Endothelial cell of umbilical vein (primary cell): Measurements from ENCODE around the gene N4BP2L1. TPM values are rescaled to one million over a fixed set of nuclear protein-coding genes. Genes with fewer than 3 reads are reported as not detected.

Experiments
- BruUV-seq: library from RNA; stranded (reverse); fragments of 400-500 nt; replicated peaks from 2 replicates; lab custom pipeline; 2021; lab: Mats Ljungman, UMichigan
- CTCF ChIA-PET: fragments of 300-600, 350-600 bp; sonication (Branson Sonifier 250); formaldehyde crosslinking; loops from one replicate; lab custom pipeline; 2021; ENCODE audit warnings: antibody characterized with exemption, inconsistent platforms; lab: Charles Lee
- POLR2A ChIA-PET: fragments of 300-600, 350-600 bp; sonication (Branson Sonifier 250); formaldehyde crosslinking; loops from one replicate; lab custom pipeline; 2021; ENCODE audit warnings: antibody characterized with exemption, inconsistent platforms; lab: Charles Lee
- DNase-seq: peaks from one replicate; pipeline ENCODE4 v3.0.0-alpha.2; 2011; ENCODE audit warnings: low read depth, low spot score
- FAIRE-seq: peaks from 2 replicates; lab custom pipeline; 2011; peaks lifted over from hg19 to GRCh38; lab: Jason Lieb, UNC
- H2AFZ ChIP-seq: 2 replicates; pipeline ENCODE4 v1.6.0; 2012; ENCODE audit warnings: low read depth, low read length, control low read depth, inconsistent platforms
- H3K27ac ChIP-seq: 2 replicates; pipeline ENCODE4 v1.5.1; 2011; ENCODE audit warnings: low read depth, mild to moderate bottlenecking, control low read depth, low read length, moderate library complexity; ENCODE audit not compliant: insufficient read depth
- H3K27me3 ChIP-seq, 2 experiments: 2 replicates each; pipeline versions ENCODE4 v1.6.0 to v1.6.1; 2011; ENCODE audit warnings: low read length in 2 of 2, mixed read lengths in 1 of 2; ENCODE audit not compliant: control insufficient read depth in 2 of 2, insufficient read depth in 2 of 2
- H3K36me3 ChIP-seq, 2 experiments: 2 replicates in 1 of 2; 3 replicates in 1 of 2; pipeline ENCODE4 v1.5.1; 2011; ENCODE audit warnings: low read length in 2 of 2, mild to moderate bottlenecking in 1 of 2, moderate library complexity in 1 of 2; ENCODE audit not compliant: control insufficient read depth in 2 of 2, insufficient read depth in 2 of 2; ENCODE audit errors: extremely low read depth in 1 of 2
- H3K4me1 ChIP-seq: 3 replicates; pipeline ENCODE4 v1.5.1; 2011; ENCODE audit warnings: mild to moderate bottlenecking, low read length; ENCODE audit not compliant: control insufficient read depth, insufficient read depth; ENCODE audit errors: extremely low read depth
- H3K4me2 ChIP-seq: 2 replicates; pipeline ENCODE4 v1.6.1; 2011; ENCODE audit warnings: low read length, control low read depth, mixed read lengths; ENCODE audit not compliant: insufficient read depth
- H3K4me3 ChIP-seq, 3 experiments: fragments of 200-600 bp in 1 of 3; sonication (generic), shearing (Covaris generic) in 1 of 3; replicated peaks in 1 of 3; 2 replicates each; pipeline ENCODE4 v1.5.1; 2011 to 2016; ENCODE audit warnings: control low read depth in 3 of 3, low read length in 3 of 3, mild to moderate bottlenecking in 2 of 3, inconsistent platforms in 1 of 3, low read depth in 1 of 3, moderate library complexity in 1 of 3; ENCODE audit not compliant: insufficient read depth in 1 of 3
- H3K79me2 ChIP-seq: 2 replicates; pipeline ENCODE4 v1.6.0; 2012; ENCODE audit warnings: low read length, inconsistent platforms; ENCODE audit not compliant: control insufficient read depth, insufficient read depth
- H3K9ac ChIP-seq: replicated peaks from 2 replicates; pipeline ENCODE3; 2011; ENCODE audit warnings: low read length, control low read depth; ENCODE audit not compliant: insufficient read depth; ENCODE audit errors: extremely low read depth
- H3K9me1 ChIP-seq: replicated peaks from 3 replicates; pipeline ENCODE4 v1.6.0; 2011; ENCODE audit warnings: mild to moderate bottlenecking, low read length; ENCODE audit not compliant: control insufficient read depth, insufficient read depth; ENCODE audit errors: extremely low read depth
- H3K9me3 ChIP-seq: replicated peaks from 2 replicates; pipeline ENCODE4 v1.5.1; 2012; ENCODE audit warnings: low read length, inconsistent platforms; ENCODE audit not compliant: control insufficient read depth, insufficient read depth
- H4K20me1 ChIP-seq: replicated peaks from 2 replicates; pipeline ENCODE3; 2011; ENCODE audit warnings: mild to moderate bottlenecking, low read length; ENCODE audit not compliant: control insufficient read depth, insufficient read depth; ENCODE audit errors: extremely low read depth
- EZH2 ChIP-seq: IDR thresholded peaks from 2 replicates; pipeline ENCODE4 v1.6.1; 2012; ENCODE audit warnings: borderline replicate concordance, low read depth, mild to moderate bottlenecking, moderate library complexity, low read length, inconsistent platforms; ENCODE audit not compliant: severe bottlenecking
- FOS ChIP-seq: IDR thresholded peaks from 2 replicates; pipeline ENCODE4 v1.6.1; 2011; ENCODE audit warnings: mild to moderate bottlenecking, low read length, moderate library complexity, borderline replicate concordance; ENCODE audit not compliant: insufficient read depth
- GATA2 ChIP-seq: IDR thresholded peaks from 2 replicates; pipeline ENCODE4 v1.7.0; 2011; ENCODE audit warnings: low read depth, mild to moderate bottlenecking, moderate library complexity, mixed read lengths, low read length; ENCODE audit not compliant: insufficient read length, insufficient read depth
- JUN ChIP-seq: IDR thresholded peaks from 2 replicates; pipeline ENCODE4 v1.6.1; 2011; ENCODE audit warnings: borderline replicate concordance, low read depth; ENCODE audit not compliant: insufficient read length, insufficient read depth
- MYC ChIP-seq: IDR thresholded peaks from one replicate; pipeline ENCODE4 v1.6.1; 2011; ENCODE audit warnings: mild to moderate bottlenecking, low read depth, low read length
- POLR2A ChIP-seq: IDR thresholded peaks from 2 replicates; pipeline ENCODE4 v1.6.1; 2012; ENCODE audit warnings: low read depth, mild to moderate bottlenecking, control low read depth, low read length
- POLR2AphosphoS5 ChIP-seq: IDR thresholded peaks from 2 replicates; pipeline ENCODE4 v1.6.1; 2012; ENCODE audit warnings: low read depth, mild to moderate bottlenecking, control low read depth, low read length, moderate library complexity; ENCODE audit not compliant: insufficient read depth
- dilution Hi-C: fragments of 300-500 bp; cut with MboI; formaldehyde crosslinking; loops from one replicate; pipeline ENCODE4 v1.15.0; 2019; ENCODE audit warnings: low sequenced_read_pairs; ENCODE audit not compliant: extremely low pct_ligation_motif_present
- intact Hi-C: fragments of 100-400 bp; cut with micrococcal nuclease; formaldehyde crosslinking; loops from one replicate; pipeline ENCODE4 v1.10.0; 2022
- polyA plus RNA-seq, 4 experiments: library from polyadenylated mRNA; depleted of rRNA in 3 of 4; stranded (reverse) in 3 of 4; unstranded in 1 of 4; fragments of >200 nt; gene quantifications; 2 replicates each; pipeline versions ENCODE4 v1.2.1 to v1.2.3, GENCODE V29; 2011 to 2012; ENCODE audit warnings: missing spikeins in 1 of 4
- total RNA-seq: library from RNA; stranded (reverse); gene quantifications from 2 replicates; pipeline ENCODE4 v1.2.3, GENCODE V29; 2021
- TF ChIP-seq, protein P1 (sequence below), 2 donors: IDR thresholded peaks; 1 replicate in 1 of 2; 2 replicates in 1 of 2; pipeline ENCODE4 v1.5.1; 2011; ENCODE audit warnings: low read length in 2 of 2, mild to moderate bottlenecking in 2 of 2, moderate library complexity in 2 of 2, control low read depth in 1 of 2, inconsistent platforms in 1 of 2, low read depth in 1 of 2; ENCODE audit not compliant: insufficient read depth in 1 of 2; ENCODE audit errors: extremely low read depth in 1 of 2
- TF ChIP-seq, protein P2 (sequence below): IDR thresholded peaks from 2 replicates; pipeline ENCODE4 v1.6.1; 2011; ENCODE audit not compliant: insufficient read depth, insufficient read length

Gene N4BP2L1
- total and polyA plus RNA-seq, 2 donors (not counting 3 experiments of a cell fraction or from before 2014, with no cell fraction given), result 1.1 to 2.1 TPM

DNA sequence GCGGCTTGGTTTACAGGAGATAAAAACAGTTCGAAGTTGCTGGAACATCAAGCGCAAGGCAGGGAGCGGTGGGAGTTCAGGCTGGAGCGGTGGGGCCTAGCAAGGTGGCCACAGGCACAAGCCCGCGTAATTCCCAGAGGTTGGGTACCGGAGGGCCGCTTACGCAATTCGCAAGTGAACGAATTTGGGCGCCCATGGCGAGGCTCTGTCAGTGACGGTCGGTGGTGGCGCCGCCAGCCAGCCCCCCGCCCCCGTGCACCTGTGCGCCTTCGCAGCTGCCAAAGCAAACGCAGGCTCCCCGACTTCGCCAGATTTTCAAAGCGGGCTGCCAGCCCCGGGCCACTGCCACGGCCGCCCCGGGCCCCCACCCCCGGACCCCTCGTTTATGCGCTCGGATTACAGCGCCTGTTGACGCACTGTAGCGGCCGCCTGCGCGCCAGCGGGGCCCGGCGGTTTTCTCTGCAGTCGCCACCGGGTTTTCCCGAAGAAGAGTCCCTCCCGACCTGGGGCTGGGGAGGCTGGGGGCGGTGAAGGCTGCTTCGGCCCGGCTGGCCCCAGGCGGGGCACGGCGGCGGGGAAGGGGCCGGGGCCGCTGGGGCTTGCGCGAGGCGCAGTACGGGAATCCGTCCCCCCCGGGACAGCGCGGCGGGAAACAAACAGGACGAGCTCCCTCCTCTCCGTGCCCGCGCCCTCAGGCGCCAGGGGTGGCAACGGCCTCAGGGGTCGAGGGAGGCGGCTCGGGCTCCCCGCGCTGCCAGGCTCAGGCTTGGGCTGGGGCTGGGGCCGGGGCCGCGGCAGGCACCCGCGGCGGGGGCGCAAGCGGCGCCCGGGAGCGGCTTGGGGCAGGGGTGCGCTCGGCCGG lies 709 bp downstream of the N4BP2L1 start:
- Histone ChIP-seq H3K9me3 (no peaks in the 10 kb centered on the region), H3K27ac (no peak overlapping the region), H2AFZ (peak overlapping the region; percentile 95), H3K9ac (peak overlapping the region; percentile 17), H3K9me1 (no peaks in the 10 kb centered on the region), H3K4me3 (peak overlapping the region; percentile 48 to 79 (median 62)), H3K4me2 (peak overlapping the region; percentile 78), H3K27me3 (no peaks in the 10 kb centered on the region), H4K20me1 (no peaks in the 10 kb centered on the region), H3K79me2 (no peaks in the 10 kb centered on the region), H3K4me1 (peaks cover 13% of the 10 kb centered on the region), H3K36me3 (no peaks in the 10 kb centered on the region)
- FAIRE-seq (no peak), DNase-seq (peak; percentile 25)
- TF ChIP-seq, protein P1, sequence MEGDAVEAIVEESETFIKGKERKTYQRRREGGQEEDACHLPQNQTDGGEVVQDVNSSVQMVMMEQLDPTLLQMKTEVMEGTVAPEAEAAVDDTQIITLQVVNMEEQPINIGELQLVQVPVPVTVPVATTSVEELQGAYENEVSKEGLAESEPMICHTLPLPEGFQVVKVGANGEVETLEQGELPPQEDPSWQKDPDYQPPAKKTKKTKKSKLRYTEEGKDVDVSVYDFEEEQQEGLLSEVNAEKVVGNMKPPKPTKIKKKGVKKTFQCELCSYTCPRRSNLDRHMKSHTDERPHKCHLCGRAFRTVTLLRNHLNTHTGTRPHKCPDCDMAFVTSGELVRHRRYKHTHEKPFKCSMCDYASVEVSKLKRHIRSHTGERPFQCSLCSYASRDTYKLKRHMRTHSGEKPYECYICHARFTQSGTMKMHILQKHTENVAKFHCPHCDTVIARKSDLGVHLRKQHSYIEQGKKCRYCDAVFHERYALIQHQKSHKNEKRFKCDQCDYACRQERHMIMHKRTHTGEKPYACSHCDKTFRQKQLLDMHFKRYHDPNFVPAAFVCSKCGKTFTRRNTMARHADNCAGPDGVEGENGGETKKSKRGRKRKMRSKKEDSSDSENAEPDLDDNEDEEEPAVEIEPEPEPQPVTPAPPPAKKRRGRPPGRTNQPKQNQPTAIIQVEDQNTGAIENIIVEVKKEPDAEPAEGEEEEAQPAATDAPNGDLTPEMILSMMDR (IDR thresholded peaks at IDR 0.05; ENCODE audit: extremely low read depth in 1 of 2, insufficient read depth in 1 of 2, low read depth in 1 of 2, low read length in 2 of 2), result no peak
- TF ChIP-seq MYC, result no peak
- no peak for TF ChIP-seq EZH2
- no peak for TF ChIP-seq JUN
- no peak for TF ChIP-seq POLR2AphosphoS5
- TF ChIP-seq GATA2, result no peak
- no peak for TF ChIP-seq POLR2A
- TF ChIP-seq FOS, result no peak
- TF ChIP-seq, protein P2, sequence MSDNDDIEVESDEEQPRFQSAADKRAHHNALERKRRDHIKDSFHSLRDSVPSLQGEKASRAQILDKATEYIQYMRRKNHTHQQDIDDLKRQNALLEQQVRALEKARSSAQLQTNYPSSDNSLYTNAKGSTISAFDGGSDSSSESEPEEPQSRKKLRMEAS, result no peak
- ChIA-PET CTCF (interaction anchor here (0.6 to 2.8 kb wide), 2 partner anchors 386 to 517 kb away, joined by 4 to 10 read pairs; no protein-coding TSS in a partner anchor), POLR2A (no interaction called here)
- BruUV-seq, result no TSS peak
- dilution Hi-C loops (no loop called here), intact Hi-C loops (loop anchor here (5.0 to 10.0 kb wide), 2 partner anchors 110 to 182 kb away; partner anchors contain the start of gene N4BP2L2)
